Activated B cell treated with CpG ODN at 0.5 μM for 24 hours (primary cell): ENCODE measurements around the gene MYO15B. TPM values are rescaled to one million over a fixed set of nuclear protein-coding genes. Genes with fewer than 3 reads are reported as not detected.

Source experiments
- ATAC-seq: fragments of 200-7000 bp; cut with Tn5 transposase; one replicate; pipeline ENCODE4 v1.10.0; 2021; ENCODE audit warnings: low read depth, mild to moderate bottlenecking, moderate library complexity
- CTCF ChIA-PET: fragments of 350-600 bp; sonication (Branson Sonifier 250); formaldehyde crosslinking; loops from one replicate; lab custom pipeline; 2021; ENCODE audit warnings: antibody characterized with exemption; lab: Charles Lee
- POLR2A ChIA-PET: fragments of 350-600 bp; sonication (Branson Sonifier 250); formaldehyde crosslinking; loops from one replicate; lab custom pipeline; 2021; ENCODE audit warnings: antibody characterized with exemption; lab: Charles Lee
- DNase-seq: peaks from one replicate; pipeline ENCODE4 v3.0.0; 2022
- H3K27ac Mint-ChIP-seq: one replicate; pipeline ENCODE4 v1.8.0; 2020; ENCODE audit warnings: mixed read lengths
- H3K27me3 Mint-ChIP-seq: one replicate; pipeline ENCODE4 v1.8.0; 2021; ENCODE audit warnings: mixed read lengths
- H3K36me3 Mint-ChIP-seq: one replicate; pipeline ENCODE4 v1.8.0; 2021; ENCODE audit warnings: low read depth, mixed read lengths
- H3K4me1 Mint-ChIP-seq: one replicate; pipeline ENCODE4 v1.8.0; 2021; ENCODE audit warnings: mixed read lengths
- H3K4me3 Mint-ChIP-seq: one replicate; pipeline ENCODE4 v1.8.0; 2020; ENCODE audit warnings: mild to moderate bottlenecking, mixed read lengths
- H3K9me3 Mint-ChIP-seq: one replicate; pipeline ENCODE4 v1.8.0; 2020; ENCODE audit warnings: mixed read lengths
- intact Hi-C: fragments of 100-400 bp; cut with micrococcal nuclease; formaldehyde crosslinking; loops from one replicate; pipeline ENCODE4 v1.15.1; 2024
- total RNA-seq: library from RNA; stranded (reverse); gene quantifications from 2 replicates; pipeline ENCODE4 v1.2.3, GENCODE V29; 2022
- TF ChIP-seq, protein P1 (sequence below): fragments of 200-600 bp; IDR thresholded peaks from one replicate; pipeline ENCODE4 v1.8.0; 2022; ENCODE audit warnings: antibody characterized with exemption, mild to moderate bottlenecking

MYO15B gene
- total RNA-seq, 1 donor from 2014 or later: 264 TPM

DNA sequence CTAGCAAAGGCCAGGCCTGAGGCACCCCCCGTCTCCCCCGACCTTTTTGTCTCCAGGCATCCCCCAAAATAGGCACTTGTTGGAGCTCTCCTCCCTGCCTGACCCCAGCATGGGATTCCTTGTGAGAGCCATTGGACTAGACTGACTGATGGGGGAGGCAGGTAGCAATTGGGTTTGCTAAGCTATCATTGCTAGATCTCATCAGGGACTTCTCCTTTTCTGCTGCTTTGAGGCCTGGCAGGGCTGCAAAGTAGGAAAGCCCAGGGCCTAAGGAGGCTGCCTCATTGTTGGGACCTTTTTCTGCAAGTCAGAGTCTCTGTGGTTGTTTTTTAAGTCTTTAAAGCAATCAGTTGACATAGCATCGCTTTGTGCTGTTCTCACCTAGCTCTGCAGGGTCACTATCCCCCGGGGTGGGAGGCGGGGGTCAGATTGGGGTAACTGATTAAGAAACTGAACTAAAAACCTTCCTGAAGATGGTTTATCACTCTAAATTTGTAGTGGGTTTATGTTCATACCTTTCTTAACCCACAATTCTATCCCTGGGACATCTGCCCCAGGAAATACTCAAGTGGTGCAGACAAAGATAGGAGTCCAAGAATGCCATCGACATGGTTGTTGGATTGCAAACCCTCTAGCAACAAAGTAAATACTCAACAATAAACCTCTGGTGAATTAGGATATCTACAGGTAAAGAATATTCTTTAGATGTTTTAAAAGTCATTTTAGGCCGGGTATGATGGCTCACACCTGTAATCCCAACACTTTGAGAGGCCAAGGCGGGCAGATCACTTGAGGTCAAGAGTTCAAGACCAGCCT is 34.1 kb upstream of the MYO15B start:
- CTCF ChIA-PET: no interaction called here
- TF ChIP-seq, protein P1, sequence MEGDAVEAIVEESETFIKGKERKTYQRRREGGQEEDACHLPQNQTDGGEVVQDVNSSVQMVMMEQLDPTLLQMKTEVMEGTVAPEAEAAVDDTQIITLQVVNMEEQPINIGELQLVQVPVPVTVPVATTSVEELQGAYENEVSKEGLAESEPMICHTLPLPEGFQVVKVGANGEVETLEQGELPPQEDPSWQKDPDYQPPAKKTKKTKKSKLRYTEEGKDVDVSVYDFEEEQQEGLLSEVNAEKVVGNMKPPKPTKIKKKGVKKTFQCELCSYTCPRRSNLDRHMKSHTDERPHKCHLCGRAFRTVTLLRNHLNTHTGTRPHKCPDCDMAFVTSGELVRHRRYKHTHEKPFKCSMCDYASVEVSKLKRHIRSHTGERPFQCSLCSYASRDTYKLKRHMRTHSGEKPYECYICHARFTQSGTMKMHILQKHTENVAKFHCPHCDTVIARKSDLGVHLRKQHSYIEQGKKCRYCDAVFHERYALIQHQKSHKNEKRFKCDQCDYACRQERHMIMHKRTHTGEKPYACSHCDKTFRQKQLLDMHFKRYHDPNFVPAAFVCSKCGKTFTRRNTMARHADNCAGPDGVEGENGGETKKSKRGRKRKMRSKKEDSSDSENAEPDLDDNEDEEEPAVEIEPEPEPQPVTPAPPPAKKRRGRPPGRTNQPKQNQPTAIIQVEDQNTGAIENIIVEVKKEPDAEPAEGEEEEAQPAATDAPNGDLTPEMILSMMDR: no peak
- no peaks in the 10 kb centered on the region for H3K4me1 Mint-ChIP-seq
- H3K27me3 Mint-ChIP-seq: no peaks in the 10 kb centered on the region
- DNase-seq (no peak), ATAC-seq (no peak)
- no peaks in the 10 kb centered on the region for H3K36me3 Mint-ChIP-seq
- intact Hi-C loops: no loop called here
- H3K9me3 Mint-ChIP-seq: no peaks in the 10 kb centered on the region
- no peak overlapping the region for H3K27ac Mint-ChIP-seq
- POLR2A ChIA-PET: interaction anchor here (0.7 kb wide), 1 partner anchor 18 kb away, joined by 10 read pairs; no protein-coding TSS in a partner anchor
- H3K4me3 Mint-ChIP-seq: no peak overlapping the region

DNA sequence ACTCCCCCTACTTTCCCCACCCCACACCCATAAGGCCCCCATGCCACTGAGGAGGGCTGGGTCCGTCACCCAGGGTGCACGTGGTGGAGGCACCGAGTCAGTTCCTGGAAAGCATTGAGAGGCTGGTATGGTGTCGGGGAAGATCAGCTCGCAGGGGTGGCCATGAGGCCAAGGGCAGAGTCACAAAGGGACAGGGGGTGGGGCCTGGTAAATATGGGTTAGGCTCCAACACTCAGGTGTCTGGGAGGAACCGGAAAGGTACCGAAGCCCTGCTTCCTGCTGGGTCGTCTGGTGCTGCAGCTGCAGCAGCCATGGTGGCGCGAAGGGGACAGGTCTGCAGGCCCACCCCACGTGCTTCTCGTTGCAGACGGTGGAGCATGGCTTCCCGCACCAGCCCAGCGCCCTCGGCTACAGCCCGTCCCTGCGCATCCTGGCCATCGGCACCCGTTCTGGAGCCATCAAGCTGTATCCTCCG is 31.9 kb upstream of the MYO15B start:
- Mint-ChIP-seq H3K9me3 (no peaks in the 10 kb centered on the region), H3K4me1 (no peaks in the 10 kb centered on the region), H3K36me3 (peaks cover 3% of the 10 kb centered on the region), H3K27ac (no peak overlapping the region), H3K27me3 (no peaks in the 10 kb centered on the region), H3K4me3 (no peak overlapping the region)
- no peak for DNase-seq
- TF ChIP-seq, protein P1: no peak
- intact Hi-C loops: no loop called here
- ChIA-PET POLR2A (no interaction called here), CTCF (no interaction called here)
- ATAC-seq: no peak

DNA sequence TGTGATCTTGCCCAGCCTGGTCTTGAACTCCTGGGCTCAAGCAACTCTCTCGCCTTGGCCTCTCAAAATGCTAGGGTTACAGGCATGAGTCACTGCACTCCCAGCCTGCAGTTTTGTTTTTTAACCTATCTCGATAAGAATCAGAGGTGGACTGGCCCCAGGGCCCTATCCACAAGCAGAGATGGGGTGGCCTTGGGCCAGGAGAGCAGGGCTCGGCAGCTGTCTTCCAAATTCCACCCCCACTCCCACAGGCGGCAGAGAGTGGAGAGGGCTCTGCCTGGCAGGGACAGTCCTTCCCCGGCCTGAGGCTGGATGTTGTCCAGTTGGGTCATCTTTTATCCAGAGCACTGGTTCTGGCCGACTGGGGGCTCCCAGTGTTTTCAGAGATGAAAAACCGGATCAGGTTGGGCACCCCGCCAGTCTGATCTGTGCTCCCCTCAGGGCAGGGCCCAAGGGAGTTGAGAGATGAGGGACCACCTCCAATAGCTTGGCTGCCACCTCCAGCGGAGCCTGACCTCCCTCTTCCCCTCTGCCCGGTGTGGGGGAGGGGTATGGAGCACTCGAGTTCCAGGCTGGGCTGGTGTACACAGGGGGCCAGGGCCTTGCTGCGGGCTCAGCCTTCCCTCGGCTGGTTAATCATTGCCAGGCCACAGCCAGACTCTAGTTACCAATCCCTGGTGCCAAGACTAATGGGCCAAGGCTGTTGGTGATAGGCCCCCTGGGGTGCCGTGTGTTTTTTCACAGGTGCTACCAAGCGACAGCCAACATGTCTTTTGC is 30.3 kb upstream of the MYO15B start:
- CTCF ChIA-PET: no interaction called here
- intact Hi-C loops: no loop called here
- no peak for DNase-seq
- TF ChIP-seq, protein P1: no peak
- POLR2A ChIA-PET: interaction anchor here (0.7 kb wide), 2 partner anchors 29 to 31 kb away, joined by 3 to 7 read pairs; no protein-coding TSS in a partner anchor
- ATAC-seq: no peak
- Mint-ChIP-seq H3K27me3 (no peaks in the 10 kb centered on the region), H3K9me3 (no peaks in the 10 kb centered on the region), H3K4me3 (no peak overlapping the region), H3K36me3 (peaks cover 3% of the 10 kb centered on the region), H3K4me1 (no peaks in the 10 kb centered on the region), H3K27ac (no peak overlapping the region)

DNA sequence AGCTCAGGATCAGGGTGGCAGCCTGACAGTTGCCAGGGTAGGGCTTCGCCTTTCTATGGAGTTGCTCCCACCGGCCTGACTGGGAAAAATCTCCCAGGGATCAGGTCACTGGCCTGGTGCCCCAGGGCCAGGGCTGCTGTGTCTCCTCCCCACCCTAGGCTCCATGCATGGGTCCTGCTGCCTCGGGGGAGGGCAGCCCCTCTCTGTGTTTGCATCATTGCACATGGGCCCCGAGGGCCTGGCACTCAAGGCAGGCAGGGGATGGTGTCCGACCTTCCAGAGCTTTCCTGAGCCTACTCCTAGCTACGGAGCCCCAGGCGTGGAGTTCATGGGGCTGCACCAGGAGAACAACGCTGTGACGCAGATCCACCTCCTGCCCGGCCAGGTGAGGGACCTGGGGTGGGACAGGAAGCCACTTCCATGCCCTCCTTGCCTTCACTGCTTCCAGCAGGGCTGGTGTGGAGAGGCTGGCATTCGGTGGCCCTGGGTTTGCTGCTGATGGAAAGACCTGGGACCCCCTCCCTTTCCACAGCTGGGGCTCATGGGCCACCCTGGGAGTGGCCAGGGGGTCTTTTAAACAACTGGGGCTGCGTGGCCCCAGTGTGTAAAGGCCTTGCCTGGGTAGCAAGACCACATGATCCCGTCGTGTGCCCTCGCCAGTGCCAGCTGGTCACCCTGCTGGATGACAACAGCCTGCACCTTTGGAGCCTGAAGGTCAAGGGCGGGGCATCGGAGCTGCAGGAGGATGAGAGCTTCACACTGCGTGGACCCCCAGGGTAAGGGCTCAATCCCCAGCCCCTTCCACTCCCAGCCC is 29.5 kb upstream of the MYO15B start:
- no peak for ATAC-seq
- H3K4me3 Mint-ChIP-seq: no peak overlapping the region

More for the DNA sequence above, 29.5 kb upstream of the MYO15B start:
- Mint-ChIP-seq H3K4me1 (no peaks in the 10 kb centered on the region), H3K27me3 (no peaks in the 10 kb centered on the region), H3K9me3 (no peaks in the 10 kb centered on the region), H3K27ac (no peak overlapping the region), H3K36me3 (peaks cover 3% of the 10 kb centered on the region)
- CTCF ChIA-PET: no interaction called here
- DNase-seq: no peak
- POLR2A ChIA-PET: interaction anchor here (0.5 kb wide), 1 partner anchor 239 kb away, joined by 3 read pairs; no protein-coding TSS in a partner anchor
- TF ChIP-seq, protein P1: no peak
- intact Hi-C loops: no loop called here
